ENCODE results near the gene MAN1A1.
"Not testable (repeated sequence)": the region's sequence is repeated elsewhere in the genome, so short reads cannot be mapped to it uniquely, and the experiment has no call there.

Gene MAN1A1

DNA sequence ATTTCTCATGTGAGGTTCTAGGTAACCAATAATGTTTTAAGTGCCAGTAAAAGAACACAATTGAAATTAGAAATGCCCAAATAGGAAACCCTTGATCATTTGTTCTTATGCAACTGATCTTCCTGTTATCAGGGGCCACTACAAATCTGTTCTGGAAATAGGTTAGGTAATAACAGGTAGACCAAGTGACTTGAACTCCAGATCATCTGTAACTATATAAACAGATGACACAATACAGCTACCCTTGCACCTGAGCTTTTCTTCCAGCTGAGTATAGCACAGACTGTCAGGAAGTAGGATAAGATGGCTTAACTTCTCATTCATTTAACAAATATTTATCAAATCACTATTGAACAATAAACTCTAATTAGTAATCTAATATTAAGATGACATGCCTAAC lies 52.5 kb downstream of the MAN1A1 start:
- no peak for DNase-seq

DNA sequence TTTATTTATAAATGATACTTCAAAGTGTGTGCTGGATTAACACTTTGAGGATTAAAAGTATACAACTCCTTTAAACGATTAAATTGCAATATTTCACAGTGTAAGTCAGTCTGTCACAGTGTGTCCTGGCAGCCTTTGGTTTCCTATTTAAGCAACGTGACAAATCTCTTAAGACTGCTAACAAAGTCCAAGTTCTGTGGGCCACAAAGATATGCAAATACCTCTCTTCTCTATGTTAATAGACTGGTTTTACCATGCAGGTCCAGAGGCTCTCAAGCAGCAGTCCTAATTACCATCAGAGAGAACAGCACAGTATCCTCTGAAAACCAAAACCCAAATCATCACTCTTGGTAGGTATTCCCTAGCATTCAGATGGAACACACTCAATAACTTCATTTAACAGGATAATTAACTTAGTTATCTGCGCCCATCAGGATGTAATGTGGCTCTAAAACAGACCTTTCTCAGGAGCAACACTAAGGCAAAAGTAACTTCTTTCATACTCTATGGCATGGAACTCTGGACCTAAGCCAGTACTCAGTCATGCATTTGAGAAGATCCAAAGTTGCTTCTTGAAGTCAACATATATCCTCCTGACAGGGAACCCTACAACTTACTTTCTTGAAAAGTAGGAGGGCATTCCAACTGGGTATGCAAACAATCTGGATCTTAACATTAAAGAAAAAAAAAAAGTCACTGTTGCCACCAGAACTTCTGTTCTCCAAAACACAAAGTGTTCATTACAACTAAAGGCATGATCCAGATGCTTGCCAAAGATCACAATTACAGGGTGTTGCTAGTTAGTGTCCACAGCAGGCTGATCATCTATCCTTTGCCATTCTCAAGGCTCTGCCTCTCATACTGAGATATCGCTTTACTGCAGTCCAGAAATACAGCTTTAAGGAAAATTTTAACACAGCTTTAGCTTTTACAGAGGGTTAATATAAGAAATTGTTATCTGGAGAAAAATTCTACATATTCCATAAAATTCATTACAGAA lies 53.2 kb downstream of the MAN1A1 start:
- DNase-seq, result no peak

DNA sequence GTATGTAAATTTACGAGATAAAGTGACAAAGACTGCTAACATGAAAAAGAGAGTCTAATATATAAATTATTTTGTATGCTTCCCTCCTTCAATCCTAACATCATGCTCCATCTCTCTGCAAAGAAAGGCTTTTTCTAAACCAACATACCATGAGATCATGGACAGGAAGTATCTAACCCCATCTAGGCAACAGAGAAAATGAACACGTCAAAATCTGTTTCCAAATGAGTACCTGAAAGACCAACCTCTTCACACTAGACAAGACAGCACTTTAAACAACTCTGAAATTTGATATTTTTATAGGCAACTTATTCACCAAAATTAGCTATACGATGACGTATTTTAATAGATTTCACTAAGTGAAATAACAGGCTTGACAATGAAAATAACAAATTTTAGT lies 54.6 kb downstream of the MAN1A1 start:
- DNase-seq, result no peak

DNA sequence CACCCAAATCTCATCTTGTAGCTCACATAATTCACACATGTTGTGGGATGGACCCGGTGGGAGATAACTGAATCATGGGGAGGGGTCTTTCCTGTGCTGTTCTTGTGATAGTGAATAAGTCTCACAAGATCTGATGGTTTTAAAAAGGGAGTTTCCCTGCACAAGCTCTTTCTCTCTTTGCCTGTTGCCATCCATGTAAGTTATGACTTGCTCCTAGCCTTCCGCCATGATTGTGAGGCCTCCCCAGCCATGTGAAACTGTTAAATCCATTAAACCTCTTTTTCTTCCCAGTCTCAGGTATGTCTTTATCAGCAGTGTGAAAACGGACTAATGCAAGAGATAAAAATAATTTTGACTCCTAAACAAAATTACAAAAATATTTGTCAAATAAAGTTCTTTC lies 58.5 kb downstream of the MAN1A1 start:
- DNase-seq, result not testable (repeated sequence)

DNA sequence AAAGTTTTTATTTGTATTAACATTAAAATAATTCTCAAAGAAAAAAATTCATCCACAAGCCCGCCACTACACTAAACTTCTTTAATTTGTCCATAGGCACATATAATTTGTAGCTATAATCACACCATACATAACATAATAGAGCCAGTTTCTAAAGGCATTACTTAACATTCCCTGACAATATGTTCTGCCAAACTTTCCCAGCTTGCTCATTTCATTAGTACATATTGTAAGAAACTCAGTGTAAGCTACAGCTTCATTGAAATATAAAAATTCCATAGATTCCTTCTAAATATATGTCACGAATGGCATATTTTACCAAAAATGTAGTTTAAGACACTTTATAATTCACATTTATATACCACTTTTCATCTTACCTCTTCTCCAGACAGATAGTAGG lies 59.3 kb downstream of the MAN1A1 start:
- DNase-seq, result no peak

DNA sequence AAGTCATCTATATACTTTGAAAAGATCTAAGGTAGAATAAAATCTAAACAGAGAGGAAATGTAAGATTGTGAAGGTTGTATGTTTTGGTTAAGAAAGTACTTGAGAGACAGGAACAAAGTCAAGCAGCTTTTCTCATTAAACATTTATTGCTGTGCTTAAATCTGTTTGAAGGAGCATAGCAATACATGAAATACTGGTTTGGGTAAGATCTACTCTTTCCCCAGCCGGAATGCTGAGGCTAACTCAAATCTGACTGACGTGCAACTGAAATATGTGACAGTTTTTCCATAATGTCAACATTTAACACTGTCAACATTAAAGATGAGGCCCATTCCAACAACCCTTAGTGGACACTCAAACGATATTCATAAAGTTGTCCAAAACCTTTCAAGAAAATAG lies 59.9 kb downstream of the MAN1A1 start:
- no peak for DNase-seq

DNA sequence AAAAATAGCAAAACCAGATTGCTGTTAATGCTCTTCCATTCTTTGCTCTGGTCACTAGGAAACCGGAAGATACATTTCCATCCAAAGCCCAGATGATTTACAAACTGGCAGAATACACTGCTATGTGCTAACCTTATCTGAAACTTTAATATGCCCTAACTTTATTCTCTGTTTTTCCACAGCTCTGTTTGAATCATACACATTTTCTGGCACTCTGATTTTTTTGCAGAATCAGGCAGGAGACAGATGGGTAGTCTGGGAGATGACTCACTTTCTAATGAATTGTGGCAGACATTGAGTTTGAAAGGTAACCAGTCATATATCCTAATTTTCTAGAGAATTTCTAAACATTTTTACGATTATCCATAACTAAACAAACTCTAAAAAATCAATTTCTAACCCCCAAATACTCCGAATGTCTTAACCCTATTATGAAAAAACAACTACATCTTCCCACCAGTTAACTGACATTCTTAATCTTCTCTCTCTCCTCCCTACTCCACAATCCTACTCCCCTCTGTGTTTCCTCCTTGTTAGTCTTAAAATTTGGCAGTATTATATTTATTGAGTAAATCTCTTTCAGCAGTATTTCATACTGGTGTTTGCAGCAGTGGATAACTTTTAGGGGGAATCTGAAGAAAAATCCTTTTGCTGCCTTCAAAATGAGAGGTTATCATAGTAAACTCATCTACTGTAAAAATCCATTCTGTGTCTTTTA lies 63.5 kb downstream of the MAN1A1 start:
- DNase-seq, result no peak

DNA sequence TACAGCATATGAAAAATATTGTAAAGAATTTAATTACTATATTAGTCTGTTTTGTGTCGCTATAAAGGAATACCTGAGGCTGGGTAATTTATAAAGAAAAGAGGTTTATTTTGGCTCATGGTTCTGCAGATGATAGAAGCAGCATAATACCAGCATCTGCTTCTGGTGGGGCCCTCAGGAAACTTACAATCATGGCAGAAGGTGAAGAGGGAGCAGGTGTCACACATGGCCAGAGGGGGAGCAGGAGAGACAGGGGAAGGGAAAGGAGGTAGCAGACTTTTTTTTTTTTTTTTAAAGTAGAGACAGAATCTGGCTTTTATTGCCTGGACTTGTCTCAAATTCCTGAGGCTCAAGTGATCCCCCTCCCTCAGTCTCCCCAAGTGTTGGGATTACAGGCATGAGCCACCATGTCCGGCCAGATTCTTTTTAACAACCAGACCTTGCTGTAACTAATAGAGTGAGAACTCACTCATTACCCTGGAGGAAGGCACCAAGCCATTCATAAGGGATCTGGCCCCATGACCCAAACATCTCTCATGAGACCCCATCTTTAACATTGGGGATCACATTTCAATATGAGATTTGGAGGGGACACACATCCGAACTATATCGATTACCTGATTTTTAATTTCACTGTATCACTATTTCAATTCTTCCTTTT lies 64.6 kb downstream of the MAN1A1 start:
- DNase-seq, result no peak

DNA sequence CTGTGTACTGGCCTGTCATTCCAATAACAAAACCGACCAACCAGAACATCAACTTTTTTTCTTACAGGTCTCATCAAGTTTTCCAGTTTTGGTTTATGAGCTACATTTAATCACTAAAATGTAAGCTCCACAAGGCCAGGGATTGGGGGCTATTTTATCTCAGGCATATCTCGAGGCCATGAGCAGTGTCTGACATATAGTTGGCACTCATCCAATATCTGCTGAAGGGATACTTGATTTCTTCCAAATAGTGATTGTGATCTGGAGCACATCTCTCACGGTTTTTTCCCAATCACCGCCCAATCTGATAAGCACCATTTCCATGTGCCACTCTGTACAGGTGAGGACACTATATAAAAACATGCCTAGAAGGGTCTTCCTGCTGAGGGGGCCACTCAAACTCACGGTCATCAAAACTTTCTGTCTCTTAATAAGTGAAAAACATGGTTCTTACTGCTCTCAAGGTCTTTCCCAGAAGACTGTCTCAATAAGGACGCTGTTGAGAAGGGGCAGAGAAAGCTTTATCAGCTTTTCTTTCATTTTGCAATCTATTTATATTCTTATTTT lies 65.5 kb downstream of the MAN1A1 start:
- DNase-seq, result no peak

DNA sequence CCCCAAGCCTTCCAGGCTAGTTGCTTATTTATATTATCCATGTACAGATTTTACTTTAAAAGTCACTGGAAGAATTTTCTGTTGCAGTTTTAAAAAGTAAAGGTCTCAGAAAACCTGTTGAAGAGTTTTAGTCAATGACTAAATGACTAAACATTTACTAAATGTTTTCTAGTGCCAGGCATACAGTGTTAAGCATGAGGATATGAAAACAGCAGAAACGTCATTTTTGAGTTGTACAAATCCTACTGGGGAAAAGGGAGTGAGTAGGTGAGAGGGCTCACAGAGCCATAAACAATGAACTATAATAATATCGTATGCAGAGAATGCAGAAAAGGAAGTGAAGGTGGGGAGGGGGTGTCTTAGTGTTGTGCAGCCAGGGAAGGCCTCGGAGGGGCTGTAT lies 66.3 kb downstream of the MAN1A1 start:
- no peak for DNase-seq

DNA sequence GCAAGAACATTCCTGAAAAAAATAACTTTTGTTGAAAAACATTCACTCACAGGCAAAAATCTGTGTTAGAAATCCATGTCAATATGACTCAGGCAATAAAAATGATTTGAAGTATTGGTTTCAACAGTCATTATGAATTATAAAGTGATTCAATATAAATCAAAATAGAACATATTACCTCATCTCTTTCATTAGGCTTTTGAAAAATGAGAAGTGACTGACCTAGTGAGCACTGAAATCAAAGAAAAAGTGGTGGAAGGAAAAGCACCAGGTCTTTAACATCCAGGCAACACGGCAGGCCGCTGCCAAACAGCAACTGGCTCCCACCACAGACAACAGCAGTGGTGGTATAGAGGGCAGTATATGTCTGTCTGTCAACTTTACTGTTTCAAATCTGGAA lies 68.9 kb downstream of the MAN1A1 start:
- DNase-seq, result no peak

DNA sequence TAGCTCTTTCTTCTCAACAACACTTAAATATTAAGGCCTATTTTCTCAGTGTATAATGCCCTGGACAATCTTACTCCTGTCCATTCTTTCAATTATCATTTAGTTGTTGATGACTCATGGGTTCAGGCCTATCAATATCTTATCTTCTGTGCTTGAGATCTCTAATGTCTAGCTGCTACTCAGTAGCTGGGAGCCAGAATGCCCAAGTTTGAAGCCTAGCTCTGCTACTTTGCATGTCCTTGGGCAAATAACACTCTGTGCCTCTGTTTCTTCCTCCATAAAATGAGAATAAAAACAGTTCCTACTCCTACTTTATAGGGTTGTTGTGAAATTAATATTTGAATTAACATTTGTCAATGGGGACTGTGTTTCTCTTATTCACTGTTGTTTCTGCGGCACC lies 69.5 kb downstream of the MAN1A1 start:
- DNase-seq, result no peak

DNA sequence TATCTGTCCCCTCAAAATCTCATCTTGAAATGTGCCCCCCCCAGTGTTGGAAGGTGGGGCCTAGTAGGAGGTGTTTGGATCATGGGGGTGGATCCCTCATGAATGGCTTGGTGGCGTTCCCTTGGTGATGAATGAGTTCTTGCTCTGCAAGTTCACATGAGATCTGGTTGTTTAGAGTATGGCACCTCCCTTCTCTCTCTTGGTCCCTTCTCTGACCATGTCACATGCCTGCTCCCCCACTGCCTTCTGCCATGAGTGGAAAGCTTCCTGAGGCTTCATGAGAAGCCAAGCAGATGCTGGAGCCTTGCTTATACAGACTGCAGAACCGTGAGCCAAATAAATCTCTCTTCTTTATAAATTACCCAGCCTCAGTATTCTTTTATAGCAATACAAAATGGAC lies 70.9 kb downstream of the MAN1A1 start:
- DNase-seq, result no peak

DNA sequence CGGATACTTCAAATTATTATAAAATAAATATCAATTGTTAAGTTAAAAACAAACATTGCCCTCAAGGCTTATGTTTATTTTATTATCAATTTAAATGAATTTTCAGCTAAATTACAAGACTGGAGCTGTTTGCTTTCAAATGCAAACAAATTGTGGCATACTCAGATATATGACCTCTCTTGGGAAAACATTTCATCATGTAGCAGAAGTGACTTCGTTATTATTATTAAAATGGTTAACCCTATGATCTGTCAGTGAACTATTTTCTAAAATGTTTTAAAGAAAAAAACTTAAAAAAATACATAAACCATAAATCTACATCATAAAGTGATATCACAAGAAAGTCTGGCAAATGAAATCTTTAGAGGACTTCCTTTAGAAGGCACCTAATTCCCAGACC lies 72.5 kb downstream of the MAN1A1 start:
- DNase-seq, result no peak

DNA sequence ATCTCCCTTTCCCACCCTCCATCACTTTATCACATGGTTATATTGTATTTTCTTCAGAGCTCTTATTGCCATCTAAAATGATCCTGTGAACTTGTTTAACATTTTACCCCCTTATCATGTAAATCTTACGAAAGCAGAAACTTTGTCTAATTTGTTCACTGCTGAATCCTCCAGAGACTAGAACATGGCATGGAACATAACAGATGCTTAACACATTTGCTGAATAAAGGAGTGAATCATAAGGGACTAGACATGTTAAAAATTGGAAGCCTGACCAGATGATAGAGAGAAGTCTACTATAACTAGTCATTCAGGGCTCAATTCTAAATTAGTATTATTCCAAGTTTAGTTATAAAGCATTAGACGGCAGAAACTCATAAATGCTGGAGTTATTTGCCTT lies 73.3 kb downstream of the MAN1A1 start:
- DNase-seq, result no peak

DNA sequence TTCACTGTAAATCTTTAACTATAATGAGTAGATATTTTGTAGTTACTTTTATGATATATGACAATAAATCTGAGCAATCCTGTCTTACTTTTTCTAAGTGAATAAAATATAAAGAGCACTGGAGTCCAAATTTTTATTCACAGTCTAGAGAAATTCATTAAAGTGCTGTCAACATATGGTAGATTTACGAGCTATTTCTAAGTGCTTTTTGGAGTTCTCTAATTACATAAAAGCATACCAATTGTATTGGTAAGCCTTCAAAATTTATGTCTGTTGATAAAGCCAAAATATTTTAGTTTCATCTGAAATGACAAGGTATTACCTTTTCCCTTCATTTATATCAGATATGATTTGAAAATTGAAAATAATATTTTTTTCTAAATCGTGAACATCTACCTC lies 75.4 kb downstream of the MAN1A1 start:
- DNase-seq, result no peak

DNA sequence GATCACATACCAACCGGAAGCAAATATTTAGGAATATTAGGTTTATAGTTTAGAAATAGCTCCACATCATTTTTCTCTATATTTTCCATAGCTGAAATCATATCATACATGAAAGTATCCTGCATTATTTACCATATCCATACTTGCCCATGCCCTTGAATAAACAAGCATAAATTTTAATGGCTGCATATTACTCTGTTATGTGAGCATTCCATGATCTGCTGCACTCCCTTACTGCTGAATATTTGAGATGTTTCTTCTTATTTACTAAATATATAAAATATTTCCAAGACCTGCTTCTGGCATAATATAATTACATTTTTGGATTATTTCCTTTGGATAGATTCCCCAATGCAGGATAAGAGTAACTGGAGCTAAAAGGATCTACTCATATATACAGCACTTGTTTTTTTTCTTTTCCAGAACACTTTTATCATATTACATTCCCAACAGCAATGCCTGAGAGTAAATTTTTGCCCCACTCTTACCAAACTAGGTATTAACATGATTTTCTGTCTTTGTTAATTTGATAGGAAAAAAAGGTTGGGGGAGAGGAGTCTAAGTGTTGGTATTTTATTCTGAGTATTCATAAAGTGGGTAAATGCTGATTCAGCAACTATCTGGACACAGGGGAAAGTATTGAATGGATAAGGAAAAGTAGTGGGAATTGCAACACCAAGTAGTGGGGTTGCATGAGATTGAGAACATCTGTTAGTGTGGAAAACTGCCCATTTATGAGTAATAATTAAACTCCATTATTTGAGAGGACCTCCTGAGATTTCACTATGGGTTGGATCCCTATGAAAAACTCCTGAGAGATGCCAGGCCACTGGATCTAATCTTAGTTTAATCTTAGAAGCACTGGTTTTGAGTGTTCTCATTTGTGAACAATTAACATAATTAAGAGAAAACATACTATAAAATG lies 76.0 kb downstream of the MAN1A1 start:
- DNase-seq, result no peak

DNA sequence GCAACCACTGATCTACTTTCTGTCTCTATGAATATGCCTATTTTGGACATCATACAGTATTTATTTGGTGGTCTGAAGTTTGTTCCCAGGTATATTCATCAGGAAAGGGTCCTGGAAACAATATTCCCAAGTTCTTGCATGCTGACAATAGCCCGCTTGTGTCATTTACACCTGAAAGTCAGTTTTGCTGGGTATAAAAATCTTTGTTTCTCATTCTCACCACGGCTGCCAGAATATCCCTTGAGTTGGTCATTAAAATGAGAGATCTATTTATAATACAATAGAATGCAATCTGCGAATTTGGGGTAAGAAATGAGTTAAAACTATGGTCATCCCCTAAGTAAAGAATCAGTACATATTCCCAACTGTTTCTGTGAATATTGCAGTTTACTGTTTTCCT lies 79.0 kb downstream of the MAN1A1 start:
- DNase-seq, result no peak

DNA sequence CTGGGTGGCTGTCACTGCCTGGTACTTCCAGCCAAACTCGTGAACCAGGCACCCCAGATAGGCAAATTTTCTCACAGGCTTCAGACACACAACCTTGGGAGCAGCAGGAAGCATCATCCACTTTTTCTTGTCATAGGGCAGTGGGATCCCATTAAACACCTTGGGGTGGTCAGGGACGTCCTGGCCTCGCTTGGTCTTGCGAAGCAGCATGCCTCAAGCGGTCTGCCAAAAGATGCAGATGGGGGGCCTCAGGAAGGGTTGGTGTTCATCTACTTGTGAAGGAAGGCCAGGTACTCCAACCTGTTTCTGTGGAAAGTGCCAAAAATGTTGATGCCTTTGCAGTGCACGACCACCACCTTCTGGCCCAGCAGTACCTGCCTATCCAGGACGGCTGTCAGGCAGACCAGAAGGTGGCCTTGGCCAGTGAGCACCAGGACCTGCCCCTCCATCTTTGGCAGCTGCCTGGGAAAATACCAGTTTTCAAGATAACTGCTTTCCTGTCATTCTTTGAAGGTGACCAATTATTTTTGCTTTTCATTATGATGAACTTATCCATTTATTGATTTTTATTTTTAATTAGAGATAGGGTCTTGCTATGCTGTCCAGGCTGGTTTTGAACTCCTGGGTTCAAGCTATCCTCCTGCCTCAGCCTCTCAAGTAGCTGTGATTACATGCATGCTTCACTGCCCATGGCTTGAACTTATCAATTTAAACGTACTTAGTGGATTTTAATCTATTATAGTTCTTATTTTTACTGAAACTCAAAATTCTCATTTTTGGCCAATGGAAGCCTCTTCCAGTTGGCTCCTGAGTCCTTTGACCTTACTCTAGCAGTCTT lies 80.1 kb downstream of the MAN1A1 start:
- DNase-seq, result no peak

DNA sequence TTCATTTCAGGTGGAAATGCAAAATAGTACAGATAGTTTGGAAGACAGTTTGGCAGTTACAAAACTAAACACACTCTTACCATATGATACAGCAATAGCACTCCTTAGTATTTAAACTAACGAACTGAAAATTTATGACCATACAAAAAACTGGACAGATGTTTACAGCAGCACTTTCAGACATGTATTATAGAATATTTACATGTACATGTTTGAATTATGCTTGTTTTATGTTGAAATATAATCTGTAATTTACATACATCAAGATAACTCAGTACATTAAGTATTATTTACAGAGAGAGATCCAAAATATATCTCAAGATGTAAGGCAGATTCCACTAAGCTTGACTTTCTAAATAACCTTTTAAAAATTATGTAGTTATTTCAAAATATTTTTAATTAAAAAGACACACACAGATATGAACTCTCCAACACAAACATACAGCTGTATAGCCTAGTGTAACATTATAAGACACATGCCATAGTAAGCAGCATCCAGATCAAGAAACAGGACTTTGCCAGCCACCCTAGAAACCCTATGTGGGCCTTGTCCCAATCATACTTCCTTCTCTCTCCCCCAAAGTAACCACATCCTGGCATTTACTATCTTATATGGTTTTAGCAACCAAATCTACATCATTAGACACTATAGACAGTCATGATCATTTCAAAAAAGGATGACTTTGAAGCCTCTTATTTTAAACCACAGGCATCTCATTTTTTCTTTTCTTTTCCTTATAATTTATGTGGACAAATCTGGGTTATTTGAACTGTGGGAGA lies 82.2 kb downstream of the MAN1A1 start:
- DNase-seq, result no peak
